HFF-Myc (cell line): ENCODE measurements around the gene CCT8L2.
"Not testable (repeated sequence)": the region's sequence is repeated elsewhere in the genome, so short reads cannot be mapped to it uniquely, and the experiment has no call there.

Experiments used
- DNase-seq: peaks from one replicate; pipeline ENCODE4 v3.0.0-alpha.2; 2011; ENCODE audit warnings: low read depth; ENCODE audit errors: extremely low read depth
- H3K4me3 ChIP-seq: replicated peaks from 2 replicates; pipeline ENCODE4 v1.5.1; 2011; ENCODE audit warnings: low read depth, mild to moderate bottlenecking, control low read depth, low read length
- CTCF ChIP-seq: IDR thresholded peaks from 2 replicates; pipeline ENCODE4 v1.5.1; 2012; ENCODE audit warnings: mild to moderate bottlenecking, low read depth, low read length, control low read depth; ENCODE audit errors: missing control alignments

The CCT8L2 gene

GRCh38 chr22:16586991-16587390, 5.6 kb downstream of the CCT8L2 start:
- no peak for TF ChIP-seq CTCF
- no peak for DNase-seq
- no peak overlapping the region for H3K4me3 ChIP-seq

GRCh38 chr22:16586170-16586569, 6.4 kb downstream of the CCT8L2 start:
- DNase-seq: no peak
- no peak for TF ChIP-seq CTCF
- H3K4me3 ChIP-seq: no peak overlapping the region

- DNase-seq, H3K4me3 ChIP-seq: not testable (repeated sequence)
These were observed 11.7 kb downstream of the CCT8L2 start for GRCh38 chr22:16580872-16581271.

GRCh38 chr22:16569240-16569834, 23.3 kb downstream of the CCT8L2 start:
- not testable (repeated sequence) for H3K4me3 ChIP-seq, DNase-seq

- TF ChIP-seq CTCF: no peak
- no peak for DNase-seq
- H3K4me3 ChIP-seq: no peak overlapping the region
These were observed 24.2 kb downstream of the CCT8L2 start for GRCh38 chr22:16568425-16568758.

GRCh38 chr22:16567617-16568424, 24.8 kb downstream of the CCT8L2 start:
- DNase-seq: not testable (repeated sequence)

GRCh38 chr22:16566421-16567151, 26.0 kb downstream of the CCT8L2 start:
- DNase-seq, H3K4me3 ChIP-seq: not testable (repeated sequence)

More at GRCh38 chr22:16567617-16568424, 24.8 kb downstream of the CCT8L2 start:
- H3K4me3 ChIP-seq: not testable (repeated sequence)

- not testable (repeated sequence) for DNase-seq
These were observed 26.8 kb downstream of the CCT8L2 start for GRCh38 chr22:16565585-16566420.

GRCh38 chr22:16564837-16565584, 27.6 kb downstream of the CCT8L2 start:
- not testable (repeated sequence) for DNase-seq, H3K4me3 ChIP-seq

More at GRCh38 chr22:16565585-16566420, 26.8 kb downstream of the CCT8L2 start:
- not testable (repeated sequence) for H3K4me3 ChIP-seq
